Astrocyte (in vitro differentiated cells and primary cell): Measurements from ENCODE around the gene CTSF.

ENCODE experiments used
- EZH2 ChIP-seq: IDR thresholded peaks from 2 replicates; pipeline ENCODE4 v1.6.1; 2012; ENCODE audit warnings: mild to moderate bottlenecking, low read length, inconsistent platforms; ENCODE audit not compliant: insufficient read depth
- TF ChIP-seq, protein P1 (sequence below): IDR thresholded peaks from 2 replicates; pipeline ENCODE4 v1.5.1; 2011; ENCODE audit warnings: low read depth, mild to moderate bottlenecking, inconsistent platforms, low read length, moderate library complexity; ENCODE audit not compliant: insufficient read depth

DNA sequence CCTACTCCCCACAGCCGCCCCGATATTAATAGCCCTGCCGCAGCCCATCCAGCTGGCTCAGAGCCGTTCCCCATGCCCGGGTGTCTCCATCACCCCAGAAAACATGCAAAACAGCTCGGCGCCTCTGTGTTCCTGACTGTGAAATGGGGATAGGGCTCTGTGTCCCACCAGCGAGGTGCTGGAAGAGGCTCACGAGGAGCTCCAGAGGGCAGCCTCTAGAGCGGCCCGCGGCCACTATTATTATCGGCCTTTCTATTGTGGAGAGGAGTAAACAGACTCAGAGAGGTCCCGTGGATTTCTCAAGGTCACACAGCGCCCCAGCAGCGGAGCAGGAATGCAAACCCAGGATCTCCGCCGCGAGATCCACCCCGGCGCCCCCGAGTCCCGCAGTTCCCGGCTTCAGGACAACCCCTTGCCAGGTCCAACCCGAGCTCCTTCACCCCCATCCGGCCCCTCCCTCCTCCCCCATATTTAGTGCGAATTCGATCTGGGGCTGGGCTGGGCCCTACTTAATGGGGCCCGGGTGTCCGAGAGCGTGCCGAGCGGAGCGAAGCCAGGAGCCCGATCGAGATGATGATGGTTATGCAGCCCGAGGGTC, 21.9 kb downstream of the CTSF start, which contains the start of gene ACTN3:
- TF ChIP-seq, protein P1, sequence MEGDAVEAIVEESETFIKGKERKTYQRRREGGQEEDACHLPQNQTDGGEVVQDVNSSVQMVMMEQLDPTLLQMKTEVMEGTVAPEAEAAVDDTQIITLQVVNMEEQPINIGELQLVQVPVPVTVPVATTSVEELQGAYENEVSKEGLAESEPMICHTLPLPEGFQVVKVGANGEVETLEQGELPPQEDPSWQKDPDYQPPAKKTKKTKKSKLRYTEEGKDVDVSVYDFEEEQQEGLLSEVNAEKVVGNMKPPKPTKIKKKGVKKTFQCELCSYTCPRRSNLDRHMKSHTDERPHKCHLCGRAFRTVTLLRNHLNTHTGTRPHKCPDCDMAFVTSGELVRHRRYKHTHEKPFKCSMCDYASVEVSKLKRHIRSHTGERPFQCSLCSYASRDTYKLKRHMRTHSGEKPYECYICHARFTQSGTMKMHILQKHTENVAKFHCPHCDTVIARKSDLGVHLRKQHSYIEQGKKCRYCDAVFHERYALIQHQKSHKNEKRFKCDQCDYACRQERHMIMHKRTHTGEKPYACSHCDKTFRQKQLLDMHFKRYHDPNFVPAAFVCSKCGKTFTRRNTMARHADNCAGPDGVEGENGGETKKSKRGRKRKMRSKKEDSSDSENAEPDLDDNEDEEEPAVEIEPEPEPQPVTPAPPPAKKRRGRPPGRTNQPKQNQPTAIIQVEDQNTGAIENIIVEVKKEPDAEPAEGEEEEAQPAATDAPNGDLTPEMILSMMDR, result no peak
- no peak for TF ChIP-seq EZH2
